Nephron progenitor cell (in vitro differentiated cells): ENCODE measurements around the gene ZBTB7C.

Source experiments
- DNase-seq: peaks from one replicate; pipeline ENCODE4 v3.0.0; 2021
- H3K27ac Mint-ChIP-seq: 2 replicates; pipeline ENCODE4 v1.8.0; 2021; ENCODE audit warnings: mild to moderate bottlenecking, moderate library complexity, mixed read lengths
- H3K27me3 Mint-ChIP-seq: 2 replicates; pipeline ENCODE4 v1.8.0; 2021; ENCODE audit warnings: mild to moderate bottlenecking, low read depth, mixed read lengths; ENCODE audit not compliant: poor library complexity
- H3K36me3 Mint-ChIP-seq: 2 replicates; pipeline ENCODE4 v1.8.0; 2021; ENCODE audit warnings: low read depth, mixed read lengths
- H3K4me1 Mint-ChIP-seq: 2 replicates; pipeline ENCODE4 v1.8.0; 2021; ENCODE audit warnings: mixed read lengths
- H3K4me3 Mint-ChIP-seq: 2 replicates; pipeline ENCODE4 v1.8.0; 2021; ENCODE audit warnings: mild to moderate bottlenecking, moderate library complexity, mixed read lengths
- H3K9me3 Mint-ChIP-seq: 2 replicates; pipeline ENCODE4 v1.8.0; 2021; ENCODE audit warnings: mild to moderate bottlenecking, moderate library complexity, mixed read lengths
- TF ChIP-seq, protein P1 (sequence below): fragments of 200-600 bp; sonication (generic); IDR thresholded peaks from 2 replicates; pipeline ENCODE4 v1.5.0; 2021; ENCODE audit warnings: antibody characterized with exemption

The ZBTB7C gene

DNA sequence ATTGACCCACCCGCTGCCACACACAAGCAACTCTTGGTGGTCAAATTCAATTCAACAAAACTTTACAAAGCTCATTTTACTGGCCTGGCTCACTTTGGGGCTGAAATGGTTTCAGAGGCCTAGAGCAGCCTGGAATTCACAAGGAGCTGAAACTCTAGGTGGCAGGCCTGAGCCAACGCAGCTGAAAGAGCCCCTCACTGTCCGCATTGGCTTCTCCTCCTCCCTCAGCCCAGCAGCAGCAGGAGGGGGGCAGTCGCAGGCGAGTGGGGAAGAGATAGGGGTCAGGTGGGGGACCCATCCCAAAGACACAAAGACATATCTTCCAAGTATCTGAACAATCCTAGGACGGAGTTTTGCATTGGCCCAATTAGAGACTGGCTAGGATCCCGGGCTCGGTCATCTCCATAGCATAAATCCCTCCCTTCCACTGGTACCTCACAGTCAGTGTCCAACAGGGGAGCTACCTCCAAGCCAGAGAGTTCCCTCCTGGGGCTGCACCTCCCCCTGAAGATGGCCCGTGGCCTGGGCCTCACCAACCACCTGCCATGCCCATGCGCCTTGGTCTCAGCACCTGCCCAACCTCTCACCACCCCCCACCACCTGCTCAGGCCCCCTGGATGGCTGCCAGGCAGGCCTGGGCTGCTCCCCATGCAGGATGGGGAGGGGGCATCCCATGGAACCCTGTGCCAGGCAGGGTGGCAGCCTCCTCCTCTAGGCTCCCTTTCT lies 113.4 kb downstream of the ZBTB7C start:
- H3K9me3 Mint-ChIP-seq: no peaks in the 10 kb centered on the region
- peaks cover 40% of the 10 kb centered on the region for H3K4me1 Mint-ChIP-seq
- H3K27ac Mint-ChIP-seq: no peak overlapping the region
- peak; percentile 27 for DNase-seq
- no peak overlapping the region for H3K4me3 Mint-ChIP-seq
- TF ChIP-seq, protein P1, sequence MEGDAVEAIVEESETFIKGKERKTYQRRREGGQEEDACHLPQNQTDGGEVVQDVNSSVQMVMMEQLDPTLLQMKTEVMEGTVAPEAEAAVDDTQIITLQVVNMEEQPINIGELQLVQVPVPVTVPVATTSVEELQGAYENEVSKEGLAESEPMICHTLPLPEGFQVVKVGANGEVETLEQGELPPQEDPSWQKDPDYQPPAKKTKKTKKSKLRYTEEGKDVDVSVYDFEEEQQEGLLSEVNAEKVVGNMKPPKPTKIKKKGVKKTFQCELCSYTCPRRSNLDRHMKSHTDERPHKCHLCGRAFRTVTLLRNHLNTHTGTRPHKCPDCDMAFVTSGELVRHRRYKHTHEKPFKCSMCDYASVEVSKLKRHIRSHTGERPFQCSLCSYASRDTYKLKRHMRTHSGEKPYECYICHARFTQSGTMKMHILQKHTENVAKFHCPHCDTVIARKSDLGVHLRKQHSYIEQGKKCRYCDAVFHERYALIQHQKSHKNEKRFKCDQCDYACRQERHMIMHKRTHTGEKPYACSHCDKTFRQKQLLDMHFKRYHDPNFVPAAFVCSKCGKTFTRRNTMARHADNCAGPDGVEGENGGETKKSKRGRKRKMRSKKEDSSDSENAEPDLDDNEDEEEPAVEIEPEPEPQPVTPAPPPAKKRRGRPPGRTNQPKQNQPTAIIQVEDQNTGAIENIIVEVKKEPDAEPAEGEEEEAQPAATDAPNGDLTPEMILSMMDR: peak; percentile 38
- H3K36me3 Mint-ChIP-seq: no peaks in the 10 kb centered on the region
- H3K27me3 Mint-ChIP-seq: peaks cover 5% of the 10 kb centered on the region

DNA sequence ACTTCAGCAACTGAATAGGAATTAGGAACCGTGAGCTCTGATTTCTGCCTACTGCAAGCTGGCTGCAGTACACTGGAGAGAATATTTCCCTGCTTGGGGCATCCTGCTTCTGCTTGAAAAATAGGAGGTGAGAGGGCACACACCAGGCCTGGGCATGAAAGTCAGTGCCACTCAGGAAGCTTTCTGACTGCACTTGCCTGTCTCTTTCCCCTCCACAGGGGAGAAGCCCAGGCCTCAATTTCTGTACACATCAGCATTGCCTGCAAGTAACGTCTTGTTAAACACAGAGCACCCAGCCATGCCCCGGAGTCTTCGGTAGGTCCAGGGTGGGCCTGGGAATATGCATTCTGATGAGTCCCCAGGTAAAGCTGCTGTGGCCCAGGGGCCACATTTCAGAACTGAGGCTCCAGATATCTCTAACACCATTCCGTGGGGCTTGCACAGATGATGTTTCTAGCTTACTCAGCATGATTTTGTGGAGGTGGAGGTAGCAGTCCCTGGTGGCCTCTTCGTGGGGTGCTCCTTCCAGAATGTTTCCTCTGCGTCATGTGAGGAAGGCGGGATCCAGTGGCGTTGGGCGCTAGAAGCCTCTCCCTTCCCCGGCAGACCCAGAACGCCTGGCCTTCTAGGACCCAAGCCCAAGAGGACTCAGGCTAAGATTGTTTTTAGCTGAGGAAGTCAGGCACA lies 114.1 kb downstream of the ZBTB7C start:
- no peak for DNase-seq
- H3K4me1 Mint-ChIP-seq: peaks cover 38% of the 10 kb centered on the region
- no peak overlapping the region for H3K27ac Mint-ChIP-seq
- peaks cover 5% of the 10 kb centered on the region for H3K27me3 Mint-ChIP-seq
- H3K9me3 Mint-ChIP-seq: no peaks in the 10 kb centered on the region
- TF ChIP-seq, protein P1: no peak
- no peaks in the 10 kb centered on the region for H3K36me3 Mint-ChIP-seq
- no peak overlapping the region for H3K4me3 Mint-ChIP-seq

DNA sequence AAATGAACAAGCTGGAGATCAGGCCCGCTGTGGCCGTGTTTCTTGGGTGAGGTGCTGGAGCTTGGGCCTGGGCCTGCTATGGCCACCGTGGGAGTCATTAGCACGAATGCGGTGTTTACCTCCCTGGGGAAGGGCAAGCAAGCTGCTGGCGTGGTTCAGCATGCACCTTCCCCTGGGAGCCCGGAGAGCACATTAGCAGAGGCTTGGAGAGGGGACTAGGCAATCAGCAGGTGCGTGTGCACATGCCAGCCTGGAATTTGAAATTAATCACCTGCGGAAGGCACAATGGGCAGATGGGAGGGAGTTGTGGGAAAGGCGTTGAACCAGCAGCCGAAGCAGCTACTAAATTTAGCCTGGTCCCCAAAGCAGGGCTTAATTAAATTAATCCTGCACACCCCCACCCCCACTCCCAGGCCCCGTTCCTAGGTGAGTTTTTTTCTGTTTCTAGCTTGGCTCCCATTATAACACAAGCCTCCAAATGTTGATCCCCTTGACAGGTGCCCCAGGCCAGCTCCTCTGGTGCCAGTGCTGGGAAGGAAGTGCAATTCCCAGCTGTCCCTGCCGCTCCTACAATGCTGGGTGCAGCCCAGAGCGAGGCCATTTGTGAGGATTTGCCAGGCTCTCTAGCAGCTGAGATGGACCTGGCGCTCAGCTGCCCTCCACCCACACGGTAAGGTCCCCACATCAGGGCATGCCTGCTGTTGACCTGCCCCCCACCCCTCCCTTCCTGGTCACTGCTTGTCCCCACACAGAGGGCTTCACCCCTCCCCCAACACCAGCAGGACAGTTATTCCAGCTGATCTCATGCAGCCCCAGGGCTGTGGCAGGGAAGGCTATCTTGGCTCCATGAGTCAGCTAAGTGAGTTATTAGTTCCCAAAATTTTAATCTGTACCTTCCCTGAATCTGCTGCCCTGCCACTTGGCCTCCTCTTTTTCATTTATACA lies 115.0 kb downstream of the ZBTB7C start:
- no peak overlapping the region for H3K4me3 Mint-ChIP-seq
- H3K27ac Mint-ChIP-seq: no peak overlapping the region
- TF ChIP-seq, protein P1: no peak
- no peaks in the 10 kb centered on the region for H3K9me3 Mint-ChIP-seq
- peaks cover 5% of the 10 kb centered on the region for H3K27me3 Mint-ChIP-seq
- H3K4me1 Mint-ChIP-seq: peaks cover 35% of the 10 kb centered on the region
- DNase-seq: no peak
- no peaks in the 10 kb centered on the region for H3K36me3 Mint-ChIP-seq

DNA sequence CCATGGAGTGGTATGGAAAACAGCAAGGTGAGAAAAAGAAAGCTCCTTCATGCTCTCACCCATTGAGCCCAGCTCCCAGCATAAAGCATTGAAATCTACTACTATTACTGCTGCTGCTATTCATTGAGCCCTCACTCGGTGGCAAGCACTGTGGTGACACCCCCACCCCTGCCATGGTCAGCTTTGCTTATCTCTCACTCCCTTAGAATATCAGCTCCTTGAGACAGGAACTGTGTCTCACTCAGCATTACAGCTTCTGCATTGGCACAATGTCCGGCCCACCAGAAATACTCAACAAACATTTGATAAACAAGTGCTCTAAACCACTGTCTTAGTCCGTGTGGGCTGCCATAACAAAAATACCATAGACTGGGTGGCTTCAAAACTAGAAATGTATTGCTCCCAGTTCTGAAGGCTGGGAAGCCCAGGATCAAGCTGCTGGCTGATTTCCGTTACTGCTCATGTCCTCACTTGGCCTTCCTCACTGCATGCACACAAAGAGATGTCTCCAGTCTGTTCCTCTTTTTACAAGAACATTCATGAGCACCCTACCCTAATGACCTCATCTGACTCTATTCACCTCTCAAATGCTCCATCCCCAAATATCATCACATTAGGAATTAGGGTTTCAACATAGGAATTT lies 116.3 kb downstream of the ZBTB7C start:
- no peak overlapping the region for H3K27ac Mint-ChIP-seq
- H3K4me1 Mint-ChIP-seq: peaks cover 35% of the 10 kb centered on the region
- no peaks in the 10 kb centered on the region for H3K36me3 Mint-ChIP-seq
- DNase-seq: no peak
- H3K9me3 Mint-ChIP-seq: no peaks in the 10 kb centered on the region
- peaks cover 5% of the 10 kb centered on the region for H3K27me3 Mint-ChIP-seq
- TF ChIP-seq, protein P1: no peak
- H3K4me3 Mint-ChIP-seq: no peak overlapping the region

DNA sequence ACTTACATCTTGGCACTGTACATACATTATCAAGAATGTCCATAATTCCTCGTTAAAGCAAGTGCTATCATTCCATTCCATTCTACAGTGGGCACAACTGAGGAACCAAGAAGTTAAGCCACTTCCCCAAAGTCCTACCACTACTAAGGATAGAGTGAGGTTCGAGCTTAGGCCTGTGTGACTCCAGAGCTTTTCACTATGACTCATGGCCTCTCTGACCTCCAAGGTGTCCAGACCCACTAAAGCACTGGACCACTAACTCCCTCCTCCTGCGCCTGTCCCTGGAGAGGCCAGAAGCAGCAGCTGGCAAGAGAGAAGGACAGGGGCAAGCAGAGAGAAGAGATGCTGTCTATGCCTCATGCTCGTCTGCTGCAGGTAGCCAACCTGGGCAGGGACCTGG lies 117.0 kb downstream of the ZBTB7C start:
- DNase-seq: no peak
- H3K4me1 Mint-ChIP-seq: peaks cover 28% of the 10 kb centered on the region
- H3K36me3 Mint-ChIP-seq: no peaks in the 10 kb centered on the region
- no peaks in the 10 kb centered on the region for H3K9me3 Mint-ChIP-seq
- TF ChIP-seq, protein P1: no peak
- no peak overlapping the region for H3K27ac Mint-ChIP-seq
- H3K27me3 Mint-ChIP-seq: peaks cover 5% of the 10 kb centered on the region
- H3K4me3 Mint-ChIP-seq: no peak overlapping the region
